GM13976 (cell line): ENCODE measurements around the gene UGT1A4.

Experiments used
- DNase-seq: peaks from one replicate; pipeline ENCODE4 v3.0.0; 2012; ENCODE audit warnings: low spot score
- in situ Hi-C: fragments of 300-500 bp; cut with MboI; formaldehyde crosslinking; loops from one replicate; pipeline ENCODE4 v1.12.0; 2022; ENCODE audit warnings: low sequenced_read_pairs, mixed read lengths, inconsistent platforms; ENCODE audit not compliant: unreplicated experiment
- TF ChIP-seq, protein P1 (sequence below): IDR thresholded peaks from 2 replicates; pipeline ENCODE4 v1.5.1; 2012; ENCODE audit warnings: borderline replicate concordance, mild to moderate bottlenecking; ENCODE audit not compliant: insufficient read depth; ENCODE audit errors: extremely low read depth, missing control alignments, control extremely low read depth

The UGT1A4 gene

DNA sequence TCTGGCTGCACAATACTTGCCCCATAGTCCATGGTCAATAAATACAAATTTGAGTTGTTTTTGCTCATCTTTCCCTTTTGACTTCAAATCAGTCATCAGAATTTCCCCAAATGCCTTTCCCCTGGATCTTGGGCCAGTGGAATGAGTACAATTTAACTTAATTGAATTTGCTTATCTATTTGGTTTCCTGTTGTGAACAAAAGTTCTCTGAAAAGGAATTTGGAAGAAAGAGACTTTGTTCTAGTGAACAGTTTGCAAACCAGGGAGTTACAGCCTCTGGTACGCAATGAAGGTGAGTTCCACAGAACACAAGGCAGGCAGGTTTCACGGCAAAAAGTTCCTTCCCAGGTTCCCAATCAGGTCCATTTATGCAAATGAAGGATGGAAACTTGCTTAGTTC, 40.3 kb downstream of the UGT1A4 start:
- in situ Hi-C loops = no loop called here
- DNase-seq = no peak
- TF ChIP-seq, protein P1, sequence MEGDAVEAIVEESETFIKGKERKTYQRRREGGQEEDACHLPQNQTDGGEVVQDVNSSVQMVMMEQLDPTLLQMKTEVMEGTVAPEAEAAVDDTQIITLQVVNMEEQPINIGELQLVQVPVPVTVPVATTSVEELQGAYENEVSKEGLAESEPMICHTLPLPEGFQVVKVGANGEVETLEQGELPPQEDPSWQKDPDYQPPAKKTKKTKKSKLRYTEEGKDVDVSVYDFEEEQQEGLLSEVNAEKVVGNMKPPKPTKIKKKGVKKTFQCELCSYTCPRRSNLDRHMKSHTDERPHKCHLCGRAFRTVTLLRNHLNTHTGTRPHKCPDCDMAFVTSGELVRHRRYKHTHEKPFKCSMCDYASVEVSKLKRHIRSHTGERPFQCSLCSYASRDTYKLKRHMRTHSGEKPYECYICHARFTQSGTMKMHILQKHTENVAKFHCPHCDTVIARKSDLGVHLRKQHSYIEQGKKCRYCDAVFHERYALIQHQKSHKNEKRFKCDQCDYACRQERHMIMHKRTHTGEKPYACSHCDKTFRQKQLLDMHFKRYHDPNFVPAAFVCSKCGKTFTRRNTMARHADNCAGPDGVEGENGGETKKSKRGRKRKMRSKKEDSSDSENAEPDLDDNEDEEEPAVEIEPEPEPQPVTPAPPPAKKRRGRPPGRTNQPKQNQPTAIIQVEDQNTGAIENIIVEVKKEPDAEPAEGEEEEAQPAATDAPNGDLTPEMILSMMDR = no peak

DNA sequence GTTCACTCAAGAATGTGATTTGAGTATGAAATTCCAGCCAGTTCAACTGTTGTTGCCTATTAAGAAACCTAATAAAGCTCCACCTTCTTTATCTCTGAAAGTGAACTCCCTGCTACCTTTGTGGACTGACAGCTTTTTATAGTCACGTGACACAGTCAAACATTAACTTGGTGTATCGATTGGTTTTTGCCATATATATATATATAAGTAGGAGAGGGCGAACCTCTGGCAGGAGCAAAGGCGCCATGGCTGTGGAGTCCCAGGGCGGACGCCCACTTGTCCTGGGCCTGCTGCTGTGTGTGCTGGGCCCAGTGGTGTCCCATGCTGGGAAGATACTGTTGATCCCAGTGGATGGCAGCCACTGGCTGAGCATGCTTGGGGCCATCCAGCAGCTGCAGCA, 41.5 kb downstream of the UGT1A4 start, which contains the start of gene UGT1A1:
Gene UGT1A1, plus strand, starts transcription at position 228 of the 400 bp plus-strand sequence. Its CDS starts 18 bp downstream, at position 246.
- DNase-seq = no peak
- TF ChIP-seq, protein P1 = no peak
- in situ Hi-C loops = no loop called here

DNA sequence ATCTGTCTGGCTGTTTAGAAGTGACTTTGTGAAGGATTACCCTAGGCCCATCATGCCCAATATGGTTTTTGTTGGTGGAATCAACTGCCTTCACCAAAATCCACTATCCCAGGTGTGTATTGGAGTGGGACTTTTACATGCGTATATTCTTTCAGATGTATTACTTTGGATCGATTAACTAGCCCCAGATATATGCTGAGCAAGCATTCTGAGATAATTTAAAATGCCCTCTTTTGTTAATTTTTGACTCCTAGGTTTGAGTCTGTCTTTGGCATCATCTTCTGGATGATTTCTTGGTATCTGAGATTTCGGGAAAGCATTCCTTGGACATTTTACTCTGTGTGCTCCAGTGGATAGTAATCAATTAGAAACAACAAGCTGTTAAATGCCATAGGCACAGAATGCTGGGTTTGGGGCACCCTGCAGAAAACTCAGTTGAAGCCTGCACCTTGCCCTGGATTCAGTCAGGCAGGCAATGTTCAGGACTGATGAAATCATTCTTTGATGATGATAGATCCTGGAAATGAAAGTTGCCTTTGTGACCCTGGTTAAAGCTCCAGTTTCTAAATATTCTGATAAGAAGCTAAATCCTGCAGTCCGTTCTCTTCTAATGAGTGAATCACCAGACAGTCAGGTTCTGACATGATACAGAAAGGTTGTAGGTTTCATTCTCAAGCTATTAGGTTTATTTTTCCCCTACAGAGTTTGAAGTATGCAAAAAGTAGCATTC, 42.7 kb downstream of the UGT1A4 start:
- in situ Hi-C loops = no loop called here
- DNase-seq = no peak
- TF ChIP-seq, protein P1 = no peak

DNA sequence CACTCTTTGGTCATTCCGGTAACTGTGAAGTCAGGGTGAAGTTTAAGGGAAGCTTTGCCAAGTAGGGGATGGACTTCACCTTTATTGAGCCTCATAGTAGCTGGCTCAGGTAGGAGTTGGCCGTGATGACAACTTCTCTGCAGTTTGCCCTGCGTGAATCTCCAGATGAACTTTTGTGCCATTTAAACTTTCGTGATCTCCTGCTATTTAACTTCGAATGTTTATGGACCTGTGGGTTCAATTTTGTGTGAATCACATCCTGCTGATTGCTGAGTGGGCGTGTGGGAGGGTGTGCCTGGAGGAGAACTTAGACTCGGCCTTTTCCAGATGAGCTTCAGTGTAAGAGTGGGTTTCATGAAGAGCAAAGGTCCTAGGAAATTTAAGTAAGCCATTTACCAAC, 45.7 kb downstream of the UGT1A4 start:
- DNase-seq = no peak
- in situ Hi-C loops = no loop called here
- TF ChIP-seq, protein P1 = no peak

DNA sequence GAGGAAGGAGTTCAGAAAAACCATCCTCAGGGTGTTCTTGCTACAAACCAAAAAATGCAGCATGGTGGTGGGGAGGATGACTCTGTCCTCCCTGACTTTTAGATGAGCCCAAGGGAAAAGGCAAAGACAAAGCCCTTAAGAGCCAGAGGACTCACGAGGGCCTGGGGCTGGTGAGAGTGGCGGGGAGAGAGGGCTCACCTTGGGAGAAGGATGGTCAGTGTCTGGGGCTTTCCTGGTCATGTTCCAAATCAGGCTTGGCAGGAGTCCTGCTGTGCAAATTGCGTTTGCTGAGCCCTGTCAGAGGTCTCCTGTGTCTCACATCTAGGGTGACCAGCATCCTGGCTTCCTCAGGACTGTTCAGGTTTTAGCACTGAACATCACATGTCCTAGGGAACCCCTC, 46.2 kb downstream of the UGT1A4 start:
- in situ Hi-C loops = no loop called here
- DNase-seq = no peak
- TF ChIP-seq, protein P1 = no peak

DNA sequence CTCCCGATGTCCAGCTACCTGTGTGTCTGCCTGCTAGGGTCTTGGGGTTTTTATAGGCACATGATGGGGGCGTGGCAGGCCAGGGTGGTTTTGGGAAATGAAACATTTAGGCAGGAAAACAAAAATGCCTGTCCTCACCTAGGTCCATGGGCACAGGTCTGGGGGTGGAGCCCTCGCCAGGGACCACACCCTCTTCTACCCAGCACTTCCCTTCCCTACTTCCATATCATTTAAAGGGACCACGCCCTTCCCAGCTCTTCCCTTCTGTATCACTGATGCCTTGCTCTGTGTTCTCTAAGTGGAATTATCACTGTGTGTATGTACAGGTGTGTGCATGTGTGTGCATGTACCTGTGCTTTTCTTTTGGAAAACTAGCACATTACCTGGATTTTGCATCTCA, 47.9 kb downstream of the UGT1A4 start:
- no peak for DNase-seq
- TF ChIP-seq, protein P1 = no peak
- in situ Hi-C loops = no loop called here
